A549 (cell line): ENCODE measurements around the gene XPNPEP2. TPM values are rescaled to one million over a fixed set of nuclear protein-coding genes. Genes with fewer than 3 reads are reported as not detected.
A peak's percentile ranks its signal among the peaks of the same experiment; 100 is the strongest.

Experiments
- ATAC-seq, 2 experiments: fragments of 200-7000 bp in 1 of 2; fragments of >200 bp in 1 of 2; cut with Nextera tagmentation in 1 of 2; cut with Tn5 transposase in 1 of 2; 3 replicates each; pipeline versions ENCODE4 v1.8.0 to v1.9.1; 2018 to 2020; ENCODE audit warnings: mild to moderate bottlenecking in 1 of 2, moderate library complexity in 1 of 2
- CTCF ChIA-PET: fragments of 300-600 bp; sonication (Branson Sonifier 250); formaldehyde crosslinking; extraction: SDS; loops from one replicate; lab custom pipeline; 2021; ENCODE audit warnings: antibody characterized with exemption, inconsistent platforms; lab: Yijun Ruan, JAX
- POLR2A ChIA-PET: fragments of 350-600 bp; formaldehyde crosslinking; extraction: SDS; loops from one replicate; lab custom pipeline; 2021; ENCODE audit warnings: antibody characterized with exemption, inconsistent platforms; lab: Yijun Ruan, JAX
- DNase-seq, 2 experiments: peaks; one replicate each; pipeline versions ENCODE4 v3.0.0 to v3.0.0-alpha.2; 2011 to 2016; ENCODE audit warnings: low read depth in 1 of 2, low spot score in 1 of 2
- FAIRE-seq: peaks from 2 replicates; lab custom pipeline; 2011; peaks lifted over from hg19 to GRCh38; lab: Jason Lieb, UNC
- H3K27ac ChIP-seq, 2 experiments: fragments of >200 bp; sonication (Bioruptor Twin); formaldehyde crosslinking; 3 replicates each; pipeline ENCODE4 v1.5.1; 2016 to 2017
- H3K4me1 ChIP-seq: fragments of >200 bp; sonication (Bioruptor Twin); formaldehyde crosslinking; 3 replicates; pipeline ENCODE4 v1.6.1; 2016
- H3K4me2 ChIP-seq: fragments of >200 bp; sonication (Bioruptor Twin); formaldehyde crosslinking; 3 replicates; pipeline ENCODE4 v1.6.1; 2016
- H3K4me3 ChIP-seq: fragments of >200 bp; sonication (Bioruptor Twin); formaldehyde crosslinking; 3 replicates; pipeline ENCODE4 v1.5.1; 2016
- H3K9me3 ChIP-seq: fragments of >200 bp; sonication (Bioruptor Twin); formaldehyde crosslinking; 3 replicates; pipeline ENCODE4 v1.6.1; 2016
- BHLHE40 ChIP-seq: IDR thresholded peaks from 2 replicates; pipeline ENCODE4 v1.6.1; 2012; ENCODE audit warnings: low read depth, low read length, inconsistent platforms
- CBX8 ChIP-seq: fragments of 200-600 bp; sonication (generic); IDR thresholded peaks from 2 replicates; pipeline ENCODE4 v1.6.1; 2016
- EP300 ChIP-seq, 2 experiments: fragments of >200 bp; sonication (Bioruptor Twin); formaldehyde crosslinking; IDR thresholded peaks; 2 replicates in 1 of 2; 3 replicates in 1 of 2; pipeline ENCODE4 v1.6.1; 2016 to 2017
- FOSB ChIP-seq: fragments of 250-450 bp; sonication (Bioruptor Pico); IDR thresholded peaks from 2 replicates; pipeline ENCODE4 v1.5.0; 2020; ENCODE audit warnings: mild to moderate bottlenecking, moderate library complexity
- FOSL2 ChIP-seq, 2 experiments: fragments of 450-650 bp in 1 of 2; fragments of >200 bp in 1 of 2; sonication (Bioruptor Twin) in 1 of 2; formaldehyde crosslinking; IDR thresholded peaks; 2 replicates each; pipeline versions ENCODE4 v1.5.0 to v1.6.1; 2016 to 2020; ENCODE audit warnings: mild to moderate bottlenecking in 1 of 2, moderate library complexity in 1 of 2
- GATA3 ChIP-seq: IDR thresholded peaks from 2 replicates; pipeline ENCODE4 v1.6.1; 2012; ENCODE audit warnings: borderline replicate concordance
- HDAC2 ChIP-seq: fragments of 200-600 bp; sonication (generic); IDR thresholded peaks from 2 replicates; pipeline ENCODE4 v1.6.1; 2016
- HEYL ChIP-seq: fragments of 250-450 bp; sonication (Bioruptor Pico); IDR thresholded peaks from 2 replicates; pipeline ENCODE4 v1.8.0; 2021; ENCODE audit warnings: mild to moderate bottlenecking, moderate library complexity
- JUNB ChIP-seq: fragments of >200 bp; sonication (Bioruptor Twin); formaldehyde crosslinking; IDR thresholded peaks from 2 replicates; pipeline ENCODE4 v1.6.1; 2016
- KDM1A ChIP-seq: fragments of 200-600 bp; sonication (generic); IDR thresholded peaks from 2 replicates; pipeline ENCODE4 v1.6.1; 2016; ENCODE audit warnings: low read depth, mild to moderate bottlenecking
- MAFK ChIP-seq: fragments of 450-650 bp; IDR thresholded peaks from 2 replicates; pipeline ENCODE4 v1.6.1; 2014; ENCODE audit not compliant: partially characterized antibody
- NPAS2 ChIP-seq: fragments of 250-450 bp; sonication (Bioruptor Pico); IDR thresholded peaks from 2 replicates; pipeline ENCODE4 v1.8.0; 2022; ENCODE audit warnings: mild to moderate bottlenecking, moderate library complexity, borderline replicate concordance
- NR3C1 ChIP-seq: fragments of >200 bp; sonication (Bioruptor Twin); formaldehyde crosslinking; IDR thresholded peaks from 3 replicates; pipeline ENCODE4 v1.6.1; 2017
- PHF8 ChIP-seq: fragments of 200-600 bp; sonication (generic); IDR thresholded peaks from 2 replicates; pipeline ENCODE4 v1.6.1; 2016; ENCODE audit warnings: low read depth, mild to moderate bottlenecking, antibody characterized with exemption, moderate library complexity, borderline replicate concordance
- POLR2A ChIP-seq: IDR thresholded peaks from 2 replicates; pipeline ENCODE4 v1.6.1; 2012; ENCODE audit warnings: mild to moderate bottlenecking, low read length
- RAD21 ChIP-seq, 2 experiments: fragments of >200 bp in 1 of 2; sonication (Bioruptor Twin) in 1 of 2; formaldehyde crosslinking in 1 of 2; IDR thresholded peaks in 1 of 2; conservative IDR thresholded peaks in 1 of 2; 2 replicates in 1 of 2; 3 replicates in 1 of 2; pipeline ENCODE4 v1.6.1; 2012 to 2018; ENCODE audit warnings: inconsistent platforms in 1 of 2
- RARB ChIP-seq: fragments of 250-450 bp; sonication (Bioruptor Pico); IDR thresholded peaks from 2 replicates; pipeline ENCODE4 v1.8.0; 2021; ENCODE audit warnings: mild to moderate bottlenecking, moderate library complexity
- REST ChIP-seq: fragments of 200-600 bp; sonication (generic); IDR thresholded peaks from 2 replicates; pipeline ENCODE4 v1.6.1; 2016; ENCODE audit warnings: antibody characterized with exemption, mild to moderate bottlenecking, moderate library complexity
- SMC3 ChIP-seq: fragments of >200 bp; sonication (Bioruptor Twin); formaldehyde crosslinking; IDR thresholded peaks from 3 replicates; pipeline ENCODE4 v1.6.1; 2018; ENCODE audit warnings: inconsistent platforms
- SREBF2 ChIP-seq: fragments of 450-650 bp; IDR thresholded peaks from 2 replicates; pipeline ENCODE4 v1.6.1; 2014; ENCODE audit warnings: mild to moderate bottlenecking, moderate library complexity
- TFCP2L1 ChIP-seq: fragments of 250-450 bp; sonication (Bioruptor Pico); IDR thresholded peaks from 2 replicates; pipeline ENCODE4 v1.5.0; 2021; ENCODE audit warnings: mild to moderate bottlenecking
- ZFP36 ChIP-seq: fragments of 450-650 bp; IDR thresholded peaks from 2 replicates; pipeline ENCODE4 v1.6.1; 2014; ENCODE audit warnings: borderline replicate concordance; ENCODE audit not compliant: partially characterized antibody
- ZNF302 ChIP-seq: fragments of 250-450 bp; sonication (Bioruptor Pico); IDR thresholded peaks from 2 replicates; pipeline ENCODE4 v1.9.0; 2021; ENCODE audit warnings: inconsistent platforms, mild to moderate bottlenecking, moderate library complexity
- WGBS: methylation state at CpG from one replicate; pipeline ENCODE4 v1.1.6; 2017; ENCODE audit errors: missing lambda C conversion rate; 5-methylcytosine and 5-hydroxymethylcytosine counted together
- polyA plus RNA-seq, 4 experiments: library from polyadenylated mRNA; depleted of rRNA in 3 of 4; stranded (reverse); fragments of >200 nt; fragmentation: RNase III in 1 of 4; extraction: RNeasy Plus Mini Kit Qiagen cat#74134 plus additional on column Dnase treatment in 1 of 4; gene quantifications; 2 replicates in 3 of 4; 3 replicates in 1 of 4; pipeline ENCODE4 v1.2.3, GENCODE V29; 2011 to 2017
- TF ChIP-seq, protein P1 (sequence below): IDR thresholded peaks from 2 replicates; pipeline ENCODE4 v1.6.1; 2012
- TF ChIP-seq, protein P2 (sequence below): fragments of >200 bp; sonication (Bioruptor Twin); formaldehyde crosslinking; IDR thresholded peaks from 3 replicates; pipeline ENCODE4 v1.6.1; 2016

Gene XPNPEP2
- polyA plus RNA-seq, 2 of the 4 experiments (the other 2 are of a cell fraction): not detected

GRCh38 chrX:129698150-129698549 is 40.6 kb upstream of the XPNPEP2 start:
- ChIA-PET CTCF (interaction anchor here (1.1 kb wide), 1 partner anchor 9 kb away, joined by 3 read pairs; no protein-coding TSS in a partner anchor), POLR2A (no interaction called here)
- peak; percentile 84 for FAIRE-seq
- Histone ChIP-seq H3K4me3 (no peak overlapping the region), H3K4me1 (peaks cover 18% of the 10 kb centered on the region), H3K27ac (peak overlapping the region in 1 of 2 experiments; percentile 54; a peak in 1 of 6 replicates), H3K4me2 (peak overlapping the region; percentile 58), H3K9me3 (no peaks in the 10 kb centered on the region)
- TF ChIP-seq PHF8: no peak
- TF ChIP-seq, protein P1, sequence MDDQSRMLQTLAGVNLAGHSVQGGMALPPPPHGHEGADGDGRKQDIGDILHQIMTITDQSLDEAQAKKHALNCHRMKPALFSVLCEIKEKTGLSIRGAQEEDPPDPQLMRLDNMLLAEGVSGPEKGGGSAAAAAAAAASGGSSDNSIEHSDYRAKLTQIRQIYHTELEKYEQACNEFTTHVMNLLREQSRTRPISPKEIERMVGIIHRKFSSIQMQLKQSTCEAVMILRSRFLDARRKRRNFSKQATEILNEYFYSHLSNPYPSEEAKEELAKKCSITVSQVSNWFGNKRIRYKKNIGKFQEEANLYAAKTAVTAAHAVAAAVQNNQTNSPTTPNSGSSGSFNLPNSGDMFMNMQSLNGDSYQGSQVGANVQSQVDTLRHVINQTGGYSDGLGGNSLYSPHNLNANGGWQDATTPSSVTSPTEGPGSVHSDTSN: no peak
- TF ChIP-seq GATA3: peak; percentile 52; the same call in 1 of the 2 replicates
- TF ChIP-seq REST: no peak
- TF ChIP-seq CBX8: no peak
- peak; percentile 82 for TF ChIP-seq FOSL2 (IDR thresholded peaks at IDR 0.05)
- peak; percentile 93 for TF ChIP-seq FOSL2 (CRISPR knock-in tag; IDR thresholded peaks at IDR 0.05)
- peak; percentile 85 for TF ChIP-seq JUNB
- peak; percentile 9 to 33 for DNase-seq
- ATAC-seq: peak in 1 of 2 experiments; percentile 79; a peak in 3 of 6 replicates

DNA sequence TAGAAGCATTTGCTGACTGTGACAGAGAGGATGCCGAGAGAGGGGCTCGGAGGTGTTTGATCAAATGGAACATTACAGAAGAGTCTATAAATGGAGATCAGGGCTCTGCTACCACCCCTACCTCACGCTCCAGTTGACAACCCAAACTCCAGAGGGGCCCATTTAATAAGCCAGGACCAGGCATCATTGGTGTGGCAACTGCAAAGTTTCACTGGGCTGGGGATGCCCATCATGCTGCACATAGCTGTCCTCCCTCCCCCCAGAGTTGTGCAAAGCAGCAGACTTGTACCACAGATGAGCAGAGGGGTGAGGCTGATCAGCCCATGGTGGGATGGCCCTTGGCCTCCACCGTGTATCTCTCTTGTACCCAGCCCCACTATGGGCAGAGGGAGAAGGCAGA is 38.2 kb upstream of the XPNPEP2 start:
- POLR2A ChIA-PET: no interaction called here
- ATAC-seq (no peak), DNase-seq (no peak), FAIRE-seq (no peak)
- 79% methylated on average over 4 of the region's 4 CpGs for WGBS
- TF ChIP-seq BHLHE40 (no peak), MAFK (no peak), HDAC2 (no peak), FOSL2 (IDR thresholded peaks at IDR 0.05) (no peak), FOSL2 (CRISPR knock-in tag; IDR thresholded peaks at IDR 0.05) (no peak), NPAS2 (CRISPR knock-in tag) (no peak)
- CTCF ChIA-PET: interaction anchor here (1.2 to 3.3 kb wide), 3 partner anchors 19 to 64 kb away, joined by 3 to 17 read pairs (median 11); no protein-coding TSS in a partner anchor
- Histone ChIP-seq H3K9me3 (no peaks in the 10 kb centered on the region), H3K4me3 (no peak overlapping the region), H3K4me1 (peaks cover 18% of the 10 kb centered on the region), H3K4me2 (no peak overlapping the region), H3K27ac (no peak overlapping the region)

DNA sequence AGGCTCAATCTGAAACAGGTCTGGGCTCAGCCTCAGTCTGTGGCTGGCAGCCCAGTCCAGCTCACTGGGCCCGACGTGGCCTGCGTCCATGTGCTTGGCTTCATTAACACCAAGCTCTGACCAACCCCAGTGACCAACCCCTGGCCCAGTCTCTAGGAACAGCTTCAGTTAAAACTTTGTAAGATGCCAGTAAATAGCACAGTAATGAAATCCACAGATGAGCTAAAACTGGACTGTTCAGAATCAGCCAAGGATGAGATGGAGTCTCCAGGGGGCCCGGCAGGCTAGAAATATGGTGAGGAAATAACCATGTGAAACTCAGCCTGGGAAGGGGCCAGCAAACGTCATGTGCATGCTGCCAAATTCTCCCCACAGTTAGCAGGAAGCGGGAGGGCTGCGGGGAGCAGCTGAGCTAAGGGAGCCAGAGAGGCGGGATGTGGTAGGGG is 37.1 kb upstream of the XPNPEP2 start:
- Histone ChIP-seq H3K4me1 (peaks cover 18% of the 10 kb centered on the region), H3K4me3 (no peak overlapping the region)
- ChIA-PET POLR2A (no interaction called here), CTCF (interaction anchor here (0.6 to 3.3 kb wide), 3 partner anchors 25 to 673 kb away, joined by 3 to 17 read pairs (median 11); no protein-coding TSS in a partner anchor)
- TF ChIP-seq KDM1A (no peak), NR3C1 (no peak), ZNF302 (CRISPR knock-in tag) (no peak), POLR2A (no peak), RARB (CRISPR knock-in tag) (no peak), ZFP36 (no peak), EP300 (IDR thresholded peaks at IDR 0.05) (no peak), SREBF2 (no peak), FOSB (CRISPR knock-in tag) (no peak), RAD21 (conservative IDR thresholded peaks at IDR 0.05 in 1 of 2, IDR thresholded peaks at IDR 0.05 in 1 of 2) (no peak), HEYL (CRISPR knock-in tag) (no peak), TFCP2L1 (CRISPR knock-in tag) (no peak), NPAS2 (CRISPR knock-in tag) (no peak), SMC3 (no peak)
- TF ChIP-seq, protein P2, sequence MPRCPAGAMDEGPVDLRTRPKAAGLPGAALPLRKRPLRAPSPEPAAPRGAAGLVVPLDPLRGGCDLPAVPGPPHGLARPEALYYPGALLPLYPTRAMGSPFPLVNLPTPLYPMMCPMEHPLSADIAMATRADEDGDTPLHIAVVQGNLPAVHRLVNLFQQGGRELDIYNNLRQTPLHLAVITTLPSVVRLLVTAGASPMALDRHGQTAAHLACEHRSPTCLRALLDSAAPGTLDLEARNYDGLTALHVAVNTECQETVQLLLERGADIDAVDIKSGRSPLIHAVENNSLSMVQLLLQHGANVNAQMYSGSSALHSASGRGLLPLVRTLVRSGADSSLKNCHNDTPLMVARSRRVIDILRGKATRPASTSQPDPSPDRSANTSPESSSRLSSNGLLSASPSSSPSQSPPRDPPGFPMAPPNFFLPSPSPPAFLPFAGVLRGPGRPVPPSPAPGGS: no peak
- TF ChIP-seq, all 56 proteins: peak for 0
- no peak for ATAC-seq
- 84% methylated on average over 7 of the region's 8 CpGs for WGBS
- Histone ChIP-seq H3K9me3 (no peaks in the 10 kb centered on the region), H3K27ac (no peak overlapping the region), H3K4me2 (no peak overlapping the region)
- no peak for FAIRE-seq
- no peak for DNase-seq
